Prostate gland (tissue), 2 donors: ENCODE data around the gene SPCS2.

Experiments
- CTCF ChIP-seq, 4 experiments: fragments of 200-600 bp in 2 of 4; fragments of 450-650 bp in 2 of 4; sonication (generic) in 2 of 4; IDR thresholded peaks; 1 replicate in 3 of 4; 2 replicates in 1 of 4; pipeline ENCODE4 v1.5.1; 2016 to 2019; ENCODE audit warnings: antibody characterized with exemption in 4 of 4, mild to moderate bottlenecking in 2 of 4, moderate library complexity in 2 of 4
- POLR2AphosphoS5 ChIP-seq: sonication (generic); formaldehyde crosslinking; IDR thresholded peaks from one replicate; pipeline ENCODE4 v1.6.1; 2017; ENCODE audit warnings: antibody characterized with exemption

DNA sequence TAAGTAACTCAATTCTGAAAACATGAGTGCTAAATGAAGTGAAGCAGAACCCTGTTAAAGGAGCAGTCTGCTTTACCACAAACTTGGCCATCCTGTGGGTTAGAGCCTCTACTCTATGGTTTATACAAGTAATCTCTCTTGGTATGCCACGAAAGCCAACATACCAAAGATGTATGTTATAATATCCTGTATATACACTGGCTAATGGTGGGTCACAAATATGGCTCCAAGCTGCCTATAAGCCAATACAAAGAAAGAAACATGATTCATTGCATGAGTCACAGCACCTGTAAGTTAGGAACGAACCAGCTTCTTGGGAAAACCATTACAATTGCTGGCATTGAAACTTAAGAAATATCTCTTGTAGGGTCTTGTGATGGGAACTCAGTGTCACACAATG is 16.3 kb upstream of the SPCS2 start:
- TF ChIP-seq CTCF (IDR thresholded peaks at IDR 0.05), result no peak
- no peak for TF ChIP-seq POLR2AphosphoS5
